K562 (cell line): ENCODE data around the gene MED12. TPM values are rescaled to one million over a fixed set of nuclear protein-coding genes. Genes with fewer than 3 reads are reported as not detected.

Source experiments
- BRD4 ChIP-seq: fragments of 200-600 bp; sonication (generic); IDR thresholded peaks from 2 replicates; pipeline ENCODE4 v1.6.1; 2017; ENCODE audit warnings: inconsistent platforms
- CXXC5 ChIP-seq: fragments of 250-450 bp; sonication (Bioruptor Pico); IDR thresholded peaks from 2 replicates; pipeline ENCODE4 v1.8.0; 2022; ENCODE audit warnings: inconsistent platforms, mild to moderate bottlenecking, moderate library complexity
- E2F8 ChIP-seq: fragments of 450-650 bp; IDR thresholded peaks from 2 replicates; pipeline ENCODE4 v1.7.1; 2018; ENCODE audit warnings: mild to moderate bottlenecking, low read depth; ENCODE audit not compliant: partially characterized antibody
- EGR1 ChIP-seq: fragments of 450-650 bp; conservative IDR thresholded peaks from 2 replicates; pipeline ENCODE4 v1.6.1; 2017; ENCODE audit warnings: mild to moderate bottlenecking
- EP400 ChIP-seq: fragments of 450-650 bp; IDR thresholded peaks from 2 replicates; pipeline ENCODE4 v1.6.1; 2017; ENCODE audit warnings: antibody characterized with exemption, mild to moderate bottlenecking, moderate library complexity
- HDAC1 ChIP-seq, 2 experiments: fragments of 450-650 bp; IDR thresholded peaks; 2 replicates each; pipeline ENCODE4 v1.6.1; 2016 to 2017; ENCODE audit warnings: inconsistent platforms in 1 of 2, mild to moderate bottlenecking in 1 of 2, moderate library complexity in 1 of 2
- KLF1 ChIP-seq: fragments of 450-650 bp; IDR thresholded peaks from 2 replicates; pipeline ENCODE4 v1.6.1; 2016; ENCODE audit warnings: missing genetic modification characterization, missing compliant biosample characterization
- NFXL1 ChIP-seq: fragments of 450-650 bp; formaldehyde crosslinking; IDR thresholded peaks from 2 replicates; pipeline ENCODE4 v1.4.0; 2021; ENCODE audit warnings: mild to moderate bottlenecking
- NR2C2 ChIP-seq, 2 experiments: fragments of 200-800 bp in 1 of 2; sonication (Bioruptor generic) in 1 of 2; sonication (generic) in 1 of 2; formaldehyde crosslinking in 1 of 2; IDR thresholded peaks; 2 replicates each; pipeline versions ENCODE4 v1.6.1 to v1.8.0; 2016 to 2022; ENCODE audit warnings: mild to moderate bottlenecking in 1 of 2, missing compliant biosample characterization in 1 of 2, missing genetic modification characterization in 1 of 2, missing genetic modification reagents in 1 of 2
- RFX7 ChIP-seq: fragments of 250-450 bp; sonication (Bioruptor Pico); IDR thresholded peaks from 2 replicates; pipeline ENCODE4 v1.5.1; 2021; ENCODE audit warnings: mild to moderate bottlenecking
- RREB1 ChIP-seq: fragments of 250-450 bp; sonication (Bioruptor Pico); IDR thresholded peaks from 2 replicates; pipeline ENCODE4 v1.4.0; 2020
- SAP30 ChIP-seq: fragments of 200-600 bp; sonication (generic); IDR thresholded peaks from 2 replicates; pipeline ENCODE4 v1.6.1; 2012; ENCODE audit warnings: borderline replicate concordance, low read depth, mild to moderate bottlenecking, moderate library complexity, low read length, control low read depth, inconsistent platforms; ENCODE audit not compliant: insufficient read depth, poor library complexity, severe bottlenecking
- SLC30A9 ChIP-seq: fragments of 250-450 bp; sonication (Bioruptor Pico); IDR thresholded peaks from 2 replicates; pipeline ENCODE4 v1.8.0; 2022; ENCODE audit warnings: mild to moderate bottlenecking, moderate library complexity
- TAF7 ChIP-seq: fragments of 450-650 bp; IDR thresholded peaks from 2 replicates; pipeline ENCODE4 v1.6.1; 2016; ENCODE audit warnings: missing genetic modification characterization, missing compliant biosample characterization
- TBP ChIP-seq: optimal IDR thresholded peaks from 2 replicates; pipeline ENCODE3; 2011; ENCODE audit warnings: low read depth, low read length, improper control_type of control experiment
- TCFL5 ChIP-seq: fragments of 250-450 bp; sonication (Bioruptor Pico); conservative IDR thresholded peaks from 2 replicates; pipeline ENCODE4 v1.6.1; 2021; ENCODE audit warnings: mild to moderate bottlenecking, moderate library complexity, matching md5 sums
- ZNF277 ChIP-seq: fragments of 250-450 bp; sonication (Bioruptor Pico); IDR thresholded peaks from 2 replicates; pipeline ENCODE4 v1.8.0; 2022; ENCODE audit warnings: inconsistent platforms, mild to moderate bottlenecking, moderate library complexity, borderline replicate concordance
- polyA plus RNA-seq, 8 experiments: library from polyadenylated mRNA; depleted of rRNA in 4 of 8; stranded (reverse) in 5 of 8; unstranded in 3 of 8; fragments of >200 nt; fragmentation: Nextera tagmentation in 2 of 8; fragmentation: Illumina TruSeq in 1 of 8; extraction: Ambion mirVana in 2 of 8; extraction: Trizol in 1 of 8; gene quantifications; 2 replicates each; pipeline versions ENCODE4 v1.2.1 to v1.2.3, GENCODE V29; 2011 to 2014; ENCODE audit warnings: inconsistent platforms in 1 of 8, missing spikeins in 1 of 8
- total RNA-seq, 7 experiments: library from RNA; depleted of rRNA in 6 of 7; stranded (reverse); fragments of >200 nt in 6 of 7; fragmentation: Illumina TruSeq in 2 of 7; extraction: Trizol in 2 of 7; gene quantifications; 2 replicates each; pipeline versions ENCODE4 v1.2.1 to v1.2.3, GENCODE V29; 2011 to 2021; ENCODE audit warnings: low replicate concordance in 1 of 7

MED12 gene
- total and polyA plus RNA-seq, 9 of the 15 experiments (the other 6 are each of a cell fraction or from before 2014, with no cell fraction given) = 1.6 to 49.7 (median 8.6) TPM

GRCh38 chrX:71118032-71118984 lies at the start of gene MED12 (continued):
- TF ChIP-seq RREB1 (CRISPR knock-in tag) (no peak), NR2C2 (CRISPR knock-in tag; IDR thresholded peaks at IDR 0.05) (no peak), NR2C2 (tag; IDR thresholded peaks at IDR 0.05) (peak; percentile 51; the same call in 1 of the 2 replicates), TCFL5 (CRISPR knock-in tag) (no peak), ZNF277 (CRISPR knock-in tag) (no peak), RFX7 (CRISPR knock-in tag) (no peak), E2F8 (no peak), EP400 (peak; percentile 54; the same call in 1 of the 2 replicates), SAP30 (no peak), NFXL1 (CRISPR knock-in tag) (no peak), HDAC1 (IDR thresholded peaks at IDR 0.05) (peak in 1 of 2 experiments; percentile 16; a peak in 1 of 4 replicates), CXXC5 (CRISPR knock-in tag) (0 out of 2 replicates have a peak, but pooled peaks have one; percentile 10), SLC30A9 (no peak), TAF7 (tag) (peak; percentile 20; the same call in 1 of the 2 replicates), EGR1 (peak; percentile 23), TBP (peak; percentile 75), BRD4 (peak; percentile 71; the same call in 1 of the 2 replicates), KLF1 (tag) (no peak)
